HL-60 (cell line): Measurements from ENCODE around the gene FARSB.

Experiments used
- DNase-seq, 2 experiments: peaks; one replicate each; pipeline ENCODE4 v3.0.0-alpha.2; 2010 to 2020; ENCODE audit warnings: low read depth in 1 of 2, low spot score in 1 of 2
- H3K27ac ChIP-seq: fragments of 250-450 bp; sonication (Bioruptor Pico); replicated peaks from 2 replicates; pipeline ENCODE4 v1.5.1; 2020; ENCODE audit warnings: mild to moderate bottlenecking, moderate library complexity
- H3K27me3 ChIP-seq: fragments of 250-450 bp; sonication (Bioruptor Pico); 2 replicates; pipeline ENCODE4 v1.5.1; 2021; ENCODE audit warnings: mild to moderate bottlenecking, moderate library complexity; ENCODE audit not compliant: insufficient read depth, poor library complexity, severe bottlenecking
- H3K4me3 ChIP-seq: replicated peaks from 2 replicates; pipeline ENCODE4 v1.5.1; 2011; ENCODE audit warnings: mild to moderate bottlenecking, control low read depth, low read length; ENCODE audit not compliant: insufficient read depth
- GABPA ChIP-seq: IDR thresholded peaks from 2 replicates; pipeline ENCODE4 v1.6.1; 2012; ENCODE audit warnings: low read depth
- POLR2AphosphoS5 ChIP-seq: IDR thresholded peaks from 2 replicates; pipeline ENCODE4 v1.6.1; 2012; ENCODE audit warnings: low read depth
- SPI1 ChIP-seq: IDR thresholded peaks from 2 replicates; pipeline ENCODE4 v1.6.1; 2012; ENCODE audit warnings: low read depth, mild to moderate bottlenecking, borderline replicate concordance
- TF ChIP-seq, protein P1 (sequence below): IDR thresholded peaks from one replicate; pipeline ENCODE4 v1.5.1; 2011; ENCODE audit warnings: low read length, control low read depth, inconsistent platforms; ENCODE audit not compliant: insufficient read depth
- TF ChIP-seq, protein P2 (sequence below): IDR thresholded peaks from 2 replicates; pipeline ENCODE4 v1.6.1; 2012; ENCODE audit warnings: low read depth; ENCODE audit not compliant: insufficient replicate concordance

FARSB gene

DNA sequence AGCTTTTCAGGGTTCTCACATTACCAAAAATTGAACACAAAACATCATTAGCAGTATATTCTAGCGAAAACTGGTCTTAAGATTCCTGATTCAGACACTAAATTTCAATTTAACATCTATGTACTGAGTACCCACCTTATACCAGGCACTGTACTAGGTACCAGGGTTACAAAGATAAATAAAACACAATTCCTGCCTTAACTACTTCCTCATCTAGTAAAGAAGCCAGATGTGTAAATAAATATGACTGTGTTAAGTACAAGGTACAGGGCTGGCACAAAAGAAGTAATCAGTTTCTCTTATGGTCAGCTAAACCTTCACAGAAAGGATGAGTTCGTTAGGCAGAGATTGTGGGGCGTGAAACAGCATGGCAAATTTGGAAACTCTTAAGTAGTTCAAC lies 6.1 kb downstream of the FARSB start:
- TF ChIP-seq, protein P1, sequence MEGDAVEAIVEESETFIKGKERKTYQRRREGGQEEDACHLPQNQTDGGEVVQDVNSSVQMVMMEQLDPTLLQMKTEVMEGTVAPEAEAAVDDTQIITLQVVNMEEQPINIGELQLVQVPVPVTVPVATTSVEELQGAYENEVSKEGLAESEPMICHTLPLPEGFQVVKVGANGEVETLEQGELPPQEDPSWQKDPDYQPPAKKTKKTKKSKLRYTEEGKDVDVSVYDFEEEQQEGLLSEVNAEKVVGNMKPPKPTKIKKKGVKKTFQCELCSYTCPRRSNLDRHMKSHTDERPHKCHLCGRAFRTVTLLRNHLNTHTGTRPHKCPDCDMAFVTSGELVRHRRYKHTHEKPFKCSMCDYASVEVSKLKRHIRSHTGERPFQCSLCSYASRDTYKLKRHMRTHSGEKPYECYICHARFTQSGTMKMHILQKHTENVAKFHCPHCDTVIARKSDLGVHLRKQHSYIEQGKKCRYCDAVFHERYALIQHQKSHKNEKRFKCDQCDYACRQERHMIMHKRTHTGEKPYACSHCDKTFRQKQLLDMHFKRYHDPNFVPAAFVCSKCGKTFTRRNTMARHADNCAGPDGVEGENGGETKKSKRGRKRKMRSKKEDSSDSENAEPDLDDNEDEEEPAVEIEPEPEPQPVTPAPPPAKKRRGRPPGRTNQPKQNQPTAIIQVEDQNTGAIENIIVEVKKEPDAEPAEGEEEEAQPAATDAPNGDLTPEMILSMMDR, result no peak
- Histone ChIP-seq H3K27ac (no peak overlapping the region), H3K27me3 (no peaks in the 10 kb centered on the region), H3K4me3 (no peak overlapping the region)
- DNase-seq, result no peak

DNA sequence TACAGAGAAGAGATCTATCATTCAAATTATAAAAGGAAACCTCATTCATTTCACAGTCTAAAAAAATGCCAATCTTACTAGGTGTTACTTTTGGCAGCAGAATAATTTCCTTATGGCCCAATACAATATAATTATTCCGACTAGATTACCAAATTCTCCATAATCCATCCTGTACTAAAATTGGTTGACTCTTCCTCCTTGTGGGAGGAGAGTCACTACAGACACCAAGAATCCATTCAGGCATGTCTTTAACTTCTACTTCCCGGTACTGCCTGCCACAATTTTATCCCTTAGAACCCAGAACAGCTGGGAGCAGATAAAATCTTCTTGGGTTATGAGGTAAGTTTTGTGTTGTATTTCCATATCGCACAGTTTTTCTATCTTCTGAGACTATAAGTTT lies 9.9 kb downstream of the FARSB start:
- no peak for DNase-seq
- Histone ChIP-seq H3K27ac (no peak overlapping the region), H3K27me3 (no peaks in the 10 kb centered on the region), H3K4me3 (no peak overlapping the region)
- TF ChIP-seq GABPA (no peak), SPI1 (no peak), POLR2AphosphoS5 (no peak)
- TF ChIP-seq, protein P1, result no peak
- TF ChIP-seq, protein P2, sequence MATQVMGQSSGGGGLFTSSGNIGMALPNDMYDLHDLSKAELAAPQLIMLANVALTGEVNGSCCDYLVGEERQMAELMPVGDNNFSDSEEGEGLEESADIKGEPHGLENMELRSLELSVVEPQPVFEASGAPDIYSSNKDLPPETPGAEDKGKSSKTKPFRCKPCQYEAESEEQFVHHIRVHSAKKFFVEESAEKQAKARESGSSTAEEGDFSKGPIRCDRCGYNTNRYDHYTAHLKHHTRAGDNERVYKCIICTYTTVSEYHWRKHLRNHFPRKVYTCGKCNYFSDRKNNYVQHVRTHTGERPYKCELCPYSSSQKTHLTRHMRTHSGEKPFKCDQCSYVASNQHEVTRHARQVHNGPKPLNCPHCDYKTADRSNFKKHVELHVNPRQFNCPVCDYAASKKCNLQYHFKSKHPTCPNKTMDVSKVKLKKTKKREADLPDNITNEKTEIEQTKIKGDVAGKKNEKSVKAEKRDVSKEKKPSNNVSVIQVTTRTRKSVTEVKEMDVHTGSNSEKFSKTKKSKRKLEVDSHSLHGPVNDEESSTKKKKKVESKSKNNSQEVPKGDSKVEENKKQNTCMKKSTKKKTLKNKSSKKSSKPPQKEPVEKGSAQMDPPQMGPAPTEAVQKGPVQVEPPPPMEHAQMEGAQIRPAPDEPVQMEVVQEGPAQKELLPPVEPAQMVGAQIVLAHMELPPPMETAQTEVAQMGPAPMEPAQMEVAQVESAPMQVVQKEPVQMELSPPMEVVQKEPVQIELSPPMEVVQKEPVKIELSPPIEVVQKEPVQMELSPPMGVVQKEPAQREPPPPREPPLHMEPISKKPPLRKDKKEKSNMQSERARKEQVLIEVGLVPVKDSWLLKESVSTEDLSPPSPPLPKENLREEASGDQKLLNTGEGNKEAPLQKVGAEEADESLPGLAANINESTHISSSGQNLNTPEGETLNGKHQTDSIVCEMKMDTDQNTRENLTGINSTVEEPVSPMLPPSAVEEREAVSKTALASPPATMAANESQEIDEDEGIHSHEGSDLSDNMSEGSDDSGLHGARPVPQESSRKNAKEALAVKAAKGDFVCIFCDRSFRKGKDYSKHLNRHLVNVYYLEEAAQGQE, result no peak

DNA sequence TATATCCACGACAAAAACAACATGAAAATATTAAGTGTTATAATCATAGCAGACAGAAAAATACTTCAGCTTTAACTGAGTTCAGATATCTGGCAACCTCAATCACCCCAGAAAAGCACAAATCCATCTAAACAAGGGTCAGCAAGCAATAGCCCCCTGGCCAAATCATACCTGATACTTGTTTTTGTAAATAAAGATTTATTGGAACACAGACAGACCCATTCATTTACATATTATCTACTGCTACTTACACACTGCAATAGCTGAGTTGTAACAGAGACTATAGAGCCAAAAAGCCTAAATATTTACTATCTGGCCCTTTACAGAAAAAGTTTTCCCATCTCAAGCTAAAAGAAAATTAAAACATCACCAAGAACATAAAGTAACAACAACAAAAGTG lies 12.8 kb downstream of the FARSB start:
- Histone ChIP-seq H3K27ac (no peak overlapping the region), H3K27me3 (no peaks in the 10 kb centered on the region), H3K4me3 (no peak overlapping the region)
- no peak for TF ChIP-seq POLR2AphosphoS5
- no peak for TF ChIP-seq GABPA
- no peak for DNase-seq

DNA sequence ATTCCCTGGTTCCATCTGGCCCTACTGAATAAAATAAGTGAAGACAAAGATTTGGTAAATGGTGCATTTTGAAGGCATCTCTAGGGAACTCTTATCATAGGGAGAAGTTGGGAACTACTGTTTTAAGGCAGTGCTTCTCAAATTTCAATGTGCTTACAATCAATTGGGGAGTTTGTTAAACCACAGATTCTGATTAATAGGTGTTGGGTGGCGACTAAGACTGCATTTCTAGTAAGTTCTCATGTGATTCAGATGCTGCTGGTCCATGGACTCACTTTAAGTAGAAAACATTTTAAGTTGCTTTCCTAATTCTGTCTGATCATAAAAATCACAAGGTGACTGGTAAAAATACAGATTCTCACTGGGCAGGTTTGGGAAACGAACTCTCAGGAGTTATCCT lies 14.6 kb downstream of the FARSB start:
- Histone ChIP-seq H3K27ac (no peak overlapping the region), H3K4me3 (no peak overlapping the region), H3K27me3 (no peaks in the 10 kb centered on the region)
- no peak for DNase-seq
- no peak for TF ChIP-seq POLR2AphosphoS5
- TF ChIP-seq SPI1, result no peak
- TF ChIP-seq, protein P1, result no peak
- TF ChIP-seq, protein P2, result no peak
- no peak for TF ChIP-seq GABPA
